Peyer's patch (tissue), 4 donors: ENCODE measurements around the gene IL17C. TPM values are rescaled to one million over a fixed set of nuclear protein-coding genes. Genes with fewer than 3 reads are reported as not detected.

ENCODE experiments used
- DNase-seq, 3 donors: peaks; one replicate each; pipeline ENCODE4 v3.0.0-alpha.2; 2017 to 2019
- H3K27ac ChIP-seq, 4 donors: fragments of 200-600 bp; sonication (generic); one replicate each; pipeline ENCODE4 v1.5.1; 2016 to 2019
- H3K27me3 ChIP-seq, 2 donors: fragments of 200-600 bp; sonication (generic); one replicate each; pipeline ENCODE4 v1.5.1; 2019
- H3K36me3 ChIP-seq, 3 donors: fragments of 200-600 bp; sonication (generic); one replicate each; pipeline ENCODE4 v1.5.1; 2016 to 2019
- H3K4me1 ChIP-seq, 4 donors: fragments of 200-600 bp; sonication (generic); one replicate each; pipeline ENCODE4 v1.5.1; 2016 to 2019
- H3K4me3 ChIP-seq, 4 donors: fragments of 200-600 bp; sonication (generic); 1 replicate in 3 of 4; 2 replicates in 1 of 4; pipeline ENCODE4 v1.5.1; 2016 to 2019; ENCODE audit warnings: mild to moderate bottlenecking in 1 of 4
- H3K9me3 ChIP-seq, 4 donors: fragments of 200-600 bp; sonication (generic); one replicate each; pipeline ENCODE4 v1.5.1; 2016 to 2019; ENCODE audit warnings: mild to moderate bottlenecking in 1 of 4
- POLR2A ChIP-seq, 2 donors: fragments of 450-650 bp; IDR thresholded peaks; one replicate each; pipeline ENCODE4 v1.5.1; 2017; ENCODE audit warnings: antibody characterized with exemption in 2 of 2, mild to moderate bottlenecking in 2 of 2, moderate library complexity in 2 of 2
- total RNA-seq, 4 donors: library from RNA; depleted of rRNA; stranded (reverse); fragments of >200 nt; gene quantifications; one replicate each; pipeline ENCODE4 v1.1.0, GENCODE V29; 2016
- TF ChIP-seq, protein P1 (sequence below), 6 experiments: fragments of 450-650 bp in 4 of 6; fragments of 200-600 bp in 2 of 6; sonication (generic) in 1 of 6; IDR thresholded peaks; one replicate each; pipeline ENCODE4 v1.5.1; 2017 to 2019; ENCODE audit warnings: antibody characterized with exemption in 6 of 6, mild to moderate bottlenecking in 3 of 6, moderate library complexity in 1 of 6

IL17C gene
- total RNA-seq, 4 donors from 2014 or later: not detected

DNA sequence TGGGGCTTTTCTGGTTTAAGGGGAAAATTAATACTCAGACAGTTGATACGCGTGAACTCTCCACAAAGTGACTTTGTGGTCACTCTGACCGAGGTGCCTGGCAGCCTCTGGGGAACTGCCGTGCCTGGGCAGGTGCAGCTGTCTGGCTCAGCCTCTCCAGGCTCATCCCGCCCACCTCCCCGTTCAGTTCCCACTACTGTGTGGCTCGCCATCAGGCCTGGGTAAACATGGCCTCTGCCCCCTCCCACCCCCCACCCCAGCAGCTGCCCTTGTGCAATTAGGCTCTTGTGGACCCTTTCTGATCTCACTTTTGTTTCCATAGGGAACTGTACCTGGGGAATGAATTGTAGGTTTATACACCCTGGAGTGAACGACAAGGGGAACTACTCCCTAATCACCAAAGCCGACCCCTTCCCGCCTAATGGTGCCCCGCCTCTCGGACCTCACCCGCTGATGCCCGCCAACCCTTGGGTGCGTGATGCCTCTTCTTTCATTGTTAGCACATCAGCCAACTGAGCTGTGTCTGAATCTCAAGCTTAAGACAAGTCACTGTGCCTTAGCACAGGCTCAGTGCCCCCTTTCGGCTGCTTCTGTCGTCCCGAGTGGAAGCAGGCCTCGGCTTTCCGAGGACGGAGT, 40.4 kb upstream of the IL17C start:
- Histone ChIP-seq H3K27ac (no peak overlapping the region), H3K4me3 (no peak overlapping the region), H3K27me3 (no peaks in the 10 kb centered on the region), H3K36me3 (peaks cover 0 to 60% (median 0%) of the 10 kb centered on the region in 3 donors), H3K4me1 (no peaks in the 10 kb centered on the region), H3K9me3 (no peaks in the 10 kb centered on the region)
- DNase-seq: no peak
- TF ChIP-seq, protein P1, sequence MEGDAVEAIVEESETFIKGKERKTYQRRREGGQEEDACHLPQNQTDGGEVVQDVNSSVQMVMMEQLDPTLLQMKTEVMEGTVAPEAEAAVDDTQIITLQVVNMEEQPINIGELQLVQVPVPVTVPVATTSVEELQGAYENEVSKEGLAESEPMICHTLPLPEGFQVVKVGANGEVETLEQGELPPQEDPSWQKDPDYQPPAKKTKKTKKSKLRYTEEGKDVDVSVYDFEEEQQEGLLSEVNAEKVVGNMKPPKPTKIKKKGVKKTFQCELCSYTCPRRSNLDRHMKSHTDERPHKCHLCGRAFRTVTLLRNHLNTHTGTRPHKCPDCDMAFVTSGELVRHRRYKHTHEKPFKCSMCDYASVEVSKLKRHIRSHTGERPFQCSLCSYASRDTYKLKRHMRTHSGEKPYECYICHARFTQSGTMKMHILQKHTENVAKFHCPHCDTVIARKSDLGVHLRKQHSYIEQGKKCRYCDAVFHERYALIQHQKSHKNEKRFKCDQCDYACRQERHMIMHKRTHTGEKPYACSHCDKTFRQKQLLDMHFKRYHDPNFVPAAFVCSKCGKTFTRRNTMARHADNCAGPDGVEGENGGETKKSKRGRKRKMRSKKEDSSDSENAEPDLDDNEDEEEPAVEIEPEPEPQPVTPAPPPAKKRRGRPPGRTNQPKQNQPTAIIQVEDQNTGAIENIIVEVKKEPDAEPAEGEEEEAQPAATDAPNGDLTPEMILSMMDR (IDR thresholded peaks at IDR 0.05): no peak
- no peak for TF ChIP-seq POLR2A (IDR thresholded peaks at IDR 0.05)

DNA sequence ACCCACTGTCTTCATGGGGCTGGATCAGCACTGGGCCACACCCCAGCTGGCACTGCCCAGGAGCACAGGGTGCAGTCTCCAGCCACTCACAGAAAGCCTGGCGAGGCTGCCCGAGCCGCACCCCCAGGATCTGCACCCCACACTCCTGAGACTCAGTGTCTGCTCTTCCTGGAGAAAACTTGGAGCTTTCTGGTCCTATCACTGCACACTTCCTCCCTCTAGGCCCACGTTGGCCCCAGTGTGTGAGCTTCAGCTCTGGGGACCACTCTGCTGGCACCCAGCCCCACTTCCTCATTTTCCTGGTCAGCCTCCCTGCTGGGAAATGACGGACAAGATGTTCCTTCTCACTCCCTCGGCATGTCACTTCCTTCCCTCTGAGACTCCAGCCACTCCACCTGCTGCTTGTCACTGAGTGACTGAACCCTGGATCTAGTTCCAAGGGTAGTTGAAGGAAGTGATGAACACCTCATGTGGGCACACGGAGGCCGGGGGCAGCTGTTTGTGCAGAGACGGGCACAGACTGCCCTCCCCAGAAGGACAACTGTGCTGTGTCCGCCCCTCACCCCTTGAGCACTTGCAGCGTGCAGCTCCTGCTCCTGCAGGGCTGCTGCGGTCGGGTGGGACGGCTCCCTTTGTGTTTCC, 39.2 kb upstream of the IL17C start:
- Histone ChIP-seq H3K27ac (peak overlapping the region in 2 of 4 donors; percentile 41 to 52), H3K27me3 (no peaks in the 10 kb centered on the region), H3K4me3 (no peak overlapping the region), H3K36me3 (peaks cover 0 to 53% (median 0%) of the 10 kb centered on the region in 3 donors), H3K4me1 (no peaks in the 10 kb centered on the region), H3K9me3 (no peaks in the 10 kb centered on the region)
- TF ChIP-seq, protein P1 (IDR thresholded peaks at IDR 0.05): no peak
- no peak for TF ChIP-seq POLR2A (IDR thresholded peaks at IDR 0.05)
- peak in 2 of 3 donors; percentile 17 to 76 for DNase-seq

DNA sequence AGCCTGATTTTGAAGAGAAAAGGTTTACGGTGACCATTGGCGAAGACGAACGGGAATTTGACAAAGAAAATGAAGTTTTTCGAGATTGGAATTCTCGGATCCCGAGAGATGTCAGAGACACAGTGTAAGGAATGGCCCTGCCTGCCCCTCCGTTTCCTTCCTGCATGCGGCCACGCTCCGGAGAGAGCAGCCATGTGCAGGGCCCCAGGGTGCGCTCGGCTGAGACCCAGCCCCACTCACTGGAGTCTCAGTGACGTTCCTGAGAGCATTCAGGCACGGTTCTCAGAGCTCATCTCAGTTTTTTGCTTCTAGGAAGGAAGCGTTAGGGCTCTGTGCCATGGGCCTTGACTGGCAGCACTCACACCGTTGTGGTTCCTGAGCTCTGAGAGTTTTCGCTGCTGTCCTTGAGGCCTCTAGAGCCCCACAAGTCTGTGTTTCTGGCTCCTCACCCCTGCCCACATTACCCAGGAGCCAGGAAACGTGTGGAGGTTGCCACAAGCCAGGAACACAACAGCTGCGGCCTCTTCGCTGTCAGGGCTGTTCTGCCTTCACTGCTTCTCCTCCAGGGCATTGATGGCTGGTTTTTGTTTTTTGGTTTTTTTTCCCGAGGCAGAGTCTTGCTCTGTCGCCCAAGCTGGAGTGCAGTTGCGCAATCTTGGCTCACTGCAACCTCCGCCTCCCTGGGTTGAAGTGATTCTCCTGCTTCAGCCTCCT, 38.4 kb upstream of the IL17C start:
- Histone ChIP-seq H3K27me3 (no peaks in the 10 kb centered on the region), H3K36me3 (peaks cover 0 to 61% (median 0%) of the 10 kb centered on the region in 3 donors), H3K4me3 (no peak overlapping the region), H3K9me3 (no peaks in the 10 kb centered on the region), H3K4me1 (no peaks in the 10 kb centered on the region), H3K27ac (peak overlapping the region in 2 of 4 donors; percentile 41 to 52)
- DNase-seq: no peak
- no peak for TF ChIP-seq POLR2A (IDR thresholded peaks at IDR 0.05)
- TF ChIP-seq, protein P1 (IDR thresholded peaks at IDR 0.05): no peak

DNA sequence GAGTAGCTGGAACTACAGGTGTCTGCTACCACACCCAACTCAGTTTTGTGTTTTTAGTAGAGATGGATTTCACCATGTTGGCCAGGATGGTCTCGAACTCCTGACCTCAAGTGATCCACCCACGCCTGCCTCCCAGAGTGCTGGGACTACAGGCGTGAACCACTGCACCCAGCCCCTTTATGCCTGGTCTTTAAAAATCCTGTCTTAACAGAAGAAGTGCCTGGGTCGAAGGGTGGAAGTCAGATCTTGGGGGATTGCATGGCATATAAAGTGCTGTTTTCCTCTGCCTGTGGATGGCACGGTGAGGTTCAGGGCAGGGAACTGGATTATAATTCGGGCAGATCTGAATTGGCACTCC, 37.9 kb upstream of the IL17C start:
- no peaks in the 10 kb centered on the region for H3K4me1 ChIP-seq
- peaks cover 0 to 66% (median 0%) of the 10 kb centered on the region in 3 donors for H3K36me3 ChIP-seq
- no peaks in the 10 kb centered on the region for H3K27me3 ChIP-seq
- no peak overlapping the region for H3K4me3 ChIP-seq
- H3K9me3 ChIP-seq: no peaks in the 10 kb centered on the region
- peak overlapping the region in 1 of 4 donors; percentile 52 for H3K27ac ChIP-seq
- TF ChIP-seq, protein P1 (IDR thresholded peaks at IDR 0.05): no peak
- TF ChIP-seq POLR2A (IDR thresholded peaks at IDR 0.05): no peak
- no peak for DNase-seq

DNA sequence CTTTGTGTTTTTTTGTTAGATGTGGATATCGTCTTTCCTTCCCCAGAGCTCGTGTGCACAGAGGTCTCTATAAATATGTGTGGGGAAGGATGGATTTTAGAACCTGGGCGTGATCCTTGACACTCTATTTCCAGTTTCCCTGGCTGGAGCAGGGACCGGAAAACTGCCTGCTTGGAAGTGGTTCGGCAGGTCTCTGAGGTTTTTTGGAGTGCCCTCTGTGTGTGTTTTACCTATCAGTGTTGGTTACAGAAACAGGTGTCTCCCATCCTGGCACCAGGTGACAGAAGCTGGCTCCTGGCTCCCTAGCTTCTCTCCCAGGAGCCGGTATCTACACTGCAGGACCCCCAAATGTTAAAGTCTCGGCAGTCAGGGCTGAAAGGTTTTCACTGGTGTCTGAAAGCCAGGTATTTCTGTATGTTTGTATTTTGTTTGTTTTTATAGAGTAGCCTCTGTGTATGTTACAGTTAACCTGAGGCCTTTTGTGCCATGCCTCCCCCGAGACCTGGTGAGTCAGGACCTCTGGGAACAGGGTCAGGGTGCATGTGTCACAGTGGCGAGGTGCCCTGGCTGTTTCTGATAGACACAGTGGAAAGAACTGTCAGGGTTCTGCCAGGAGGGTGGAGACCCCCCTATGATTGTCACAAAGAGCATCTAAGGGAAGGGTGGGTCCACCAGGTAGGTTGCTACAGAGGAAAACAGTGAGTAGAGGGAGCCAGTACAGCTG, 36.9 kb upstream of the IL17C start:
- Histone ChIP-seq H3K36me3 (peaks cover 0 to 76% (median 0%) of the 10 kb centered on the region in 3 donors), H3K27me3 (no peaks in the 10 kb centered on the region), H3K4me1 (no peaks in the 10 kb centered on the region), H3K27ac (no peak overlapping the region), H3K9me3 (no peaks in the 10 kb centered on the region), H3K4me3 (no peak overlapping the region)
- no peak for TF ChIP-seq POLR2A (IDR thresholded peaks at IDR 0.05)
- TF ChIP-seq, protein P1 (IDR thresholded peaks at IDR 0.05): no peak
- DNase-seq: no peak
